ENCODE measurements around the gene WRNIP1. TPM values are rescaled to one million over a fixed set of nuclear protein-coding genes. Genes with fewer than 3 reads are reported as not detected.

WRNIP1 gene
- total RNA-seq, 4 donors from 2014 or later: 62.6 to 89.4 (median 76.2) TPM

DNA sequence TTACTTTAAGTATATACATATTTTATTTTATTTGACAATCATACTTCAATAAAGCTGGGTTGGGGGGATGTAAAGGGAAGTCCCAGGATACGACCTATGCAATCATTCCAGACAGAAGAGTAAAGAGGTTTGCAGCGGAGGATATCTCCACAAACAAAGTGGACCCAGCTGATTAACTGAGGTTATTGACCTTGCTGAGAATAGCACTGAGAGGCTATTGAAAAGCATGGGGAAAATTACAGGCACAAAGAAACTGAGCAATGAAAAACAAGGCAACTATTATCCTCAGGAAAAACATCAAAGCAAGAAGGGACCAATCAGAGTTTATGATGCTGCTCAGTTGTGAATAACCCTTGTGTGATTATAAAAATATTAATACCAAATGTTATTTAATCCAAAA, 43.8 kb downstream of the WRNIP1 start:
- H3K27ac ChIP-seq: no peak overlapping the region
- no peaks in the 10 kb centered on the region for H3K9me3 ChIP-seq
- TF ChIP-seq, protein P1, sequence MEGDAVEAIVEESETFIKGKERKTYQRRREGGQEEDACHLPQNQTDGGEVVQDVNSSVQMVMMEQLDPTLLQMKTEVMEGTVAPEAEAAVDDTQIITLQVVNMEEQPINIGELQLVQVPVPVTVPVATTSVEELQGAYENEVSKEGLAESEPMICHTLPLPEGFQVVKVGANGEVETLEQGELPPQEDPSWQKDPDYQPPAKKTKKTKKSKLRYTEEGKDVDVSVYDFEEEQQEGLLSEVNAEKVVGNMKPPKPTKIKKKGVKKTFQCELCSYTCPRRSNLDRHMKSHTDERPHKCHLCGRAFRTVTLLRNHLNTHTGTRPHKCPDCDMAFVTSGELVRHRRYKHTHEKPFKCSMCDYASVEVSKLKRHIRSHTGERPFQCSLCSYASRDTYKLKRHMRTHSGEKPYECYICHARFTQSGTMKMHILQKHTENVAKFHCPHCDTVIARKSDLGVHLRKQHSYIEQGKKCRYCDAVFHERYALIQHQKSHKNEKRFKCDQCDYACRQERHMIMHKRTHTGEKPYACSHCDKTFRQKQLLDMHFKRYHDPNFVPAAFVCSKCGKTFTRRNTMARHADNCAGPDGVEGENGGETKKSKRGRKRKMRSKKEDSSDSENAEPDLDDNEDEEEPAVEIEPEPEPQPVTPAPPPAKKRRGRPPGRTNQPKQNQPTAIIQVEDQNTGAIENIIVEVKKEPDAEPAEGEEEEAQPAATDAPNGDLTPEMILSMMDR (IDR thresholded peaks at IDR 0.05): no peak
- TF ChIP-seq EP300 (IDR thresholded peaks at IDR 0.05): no peak
- no peak for TF ChIP-seq POLR2A (IDR thresholded peaks at IDR 0.05)
- H3K4me3 ChIP-seq: no peak overlapping the region
- 39 to 53% methylated on average over 2 of the region's 2 CpGs for WGBS, 2 donors
- no peaks in the 10 kb centered on the region for H3K36me3 ChIP-seq
- no peak for DNase-seq (ENCODE audit: low spot score in 2 of 2)
- H3K27me3 ChIP-seq: no peaks in the 10 kb centered on the region
- H3K4me1 ChIP-seq: peaks cover 0 to 6% (median 0%) of the 10 kb centered on the region in 4 donors

DNA sequence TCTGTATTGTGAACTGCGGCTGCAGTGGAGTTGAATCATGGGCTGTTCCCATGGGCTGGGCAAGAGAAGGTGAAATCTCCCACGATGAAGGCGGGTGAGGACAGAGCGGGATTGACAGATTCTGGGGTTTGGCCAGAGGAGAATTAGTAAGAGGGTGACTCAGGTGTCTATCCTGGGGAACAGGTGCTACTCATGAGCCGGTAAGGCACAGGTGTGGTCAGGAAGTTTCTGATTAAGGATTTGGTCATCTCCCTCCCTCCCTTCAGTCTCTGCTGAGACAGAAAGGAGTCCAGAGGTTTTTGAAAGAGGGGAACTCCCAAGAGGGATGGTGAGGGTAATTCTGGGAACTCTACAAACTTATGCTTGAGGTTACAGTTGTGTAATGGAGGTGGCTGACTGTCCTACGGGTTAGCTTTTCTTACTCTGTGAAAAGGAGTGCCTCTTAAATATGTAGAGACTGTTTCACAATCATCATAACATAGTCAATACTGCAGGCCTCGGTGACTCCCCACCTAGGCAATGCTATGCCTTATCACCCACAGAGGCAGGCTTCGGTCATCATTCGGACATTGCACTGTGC, 45.0 kb downstream of the WRNIP1 start:
- WGBS, 2 donors: 92 to 97% methylated on average over 9 of the region's 9 CpGs
- TF ChIP-seq POLR2A (IDR thresholded peaks at IDR 0.05) (no peak), EP300 (IDR thresholded peaks at IDR 0.05) (no peak)
- TF ChIP-seq, protein P1 (IDR thresholded peaks at IDR 0.05): no peak

DNA sequence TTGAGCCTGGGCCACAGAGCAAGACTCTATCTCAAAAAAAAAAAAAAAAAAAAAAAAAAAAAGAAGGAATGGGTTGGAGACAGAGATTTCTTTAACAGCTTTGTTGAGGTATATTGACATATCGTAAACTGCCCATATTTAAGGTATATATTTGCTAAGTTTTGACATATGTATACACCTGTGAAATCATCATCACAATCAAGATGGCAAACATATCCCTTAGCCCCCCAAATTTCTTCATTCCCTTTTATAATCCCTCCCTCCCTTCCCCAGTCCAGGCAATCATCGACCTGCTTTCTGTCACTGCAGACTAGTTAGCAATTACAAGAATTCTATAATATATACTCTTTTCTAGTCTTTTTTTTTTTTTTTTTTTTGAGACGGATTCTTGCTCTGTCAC, 47.5 kb downstream of the WRNIP1 start:
- Histone ChIP-seq H3K27ac (no peak overlapping the region), H3K9me3 (peaks cover 0 to 15% (median 0%) of the 10 kb centered on the region in 4 donors), H3K4me1 (peaks cover 0 to 9% (median 0%) of the 10 kb centered on the region in 4 donors), H3K27me3 (no peaks in the 10 kb centered on the region), H3K36me3 (peaks cover 0 to 8% (median 0%) of the 10 kb centered on the region in 3 donors), H3K4me3 (no peak overlapping the region)
- 93 to 99% methylated on average over 3 of the region's 3 CpGs for WGBS, 2 donors
- DNase-seq (ENCODE audit: low spot score in 2 of 2): no peak
- TF ChIP-seq, protein P1 (IDR thresholded peaks at IDR 0.05): no peak
- TF ChIP-seq EP300 (IDR thresholded peaks at IDR 0.05): no peak
- no peak for TF ChIP-seq POLR2A (IDR thresholded peaks at IDR 0.05)

More for the DNA sequence above, 45.0 kb downstream of the WRNIP1 start:
- no peak for DNase-seq (ENCODE audit: low spot score in 2 of 2)
- H3K4me1 ChIP-seq: peaks cover 0 to 6% (median 0%) of the 10 kb centered on the region in 4 donors
- no peaks in the 10 kb centered on the region for H3K27me3 ChIP-seq
- H3K27ac ChIP-seq: no peak overlapping the region
- no peaks in the 10 kb centered on the region for H3K36me3 ChIP-seq
- no peak overlapping the region for H3K4me3 ChIP-seq
- H3K9me3 ChIP-seq: peaks cover 0 to 2% (median 0%) of the 10 kb centered on the region in 4 donors

DNA sequence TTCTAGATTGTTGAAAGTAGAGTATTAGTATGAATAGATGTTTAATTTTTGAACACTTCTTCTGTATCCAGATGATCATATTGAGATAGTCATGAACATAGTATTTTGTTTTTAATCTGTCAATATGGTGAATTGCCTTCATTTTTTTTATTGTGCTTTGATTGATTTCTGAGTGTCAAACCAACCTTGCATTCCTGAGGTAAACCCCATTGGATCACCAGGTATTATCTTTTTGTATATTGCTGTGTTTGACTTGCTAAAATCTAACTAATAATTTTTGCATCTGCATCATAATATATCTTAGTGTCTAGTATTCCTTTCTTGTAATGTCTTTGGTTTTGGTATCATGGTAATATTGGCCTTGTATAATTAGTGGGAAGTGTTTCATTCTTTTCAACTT, 51.0 kb downstream of the WRNIP1 start:
- H3K4me3 ChIP-seq: no peak overlapping the region
- peaks cover 0 to 15% (median 0%) of the 10 kb centered on the region in 4 donors for H3K9me3 ChIP-seq
- H3K27ac ChIP-seq: no peak overlapping the region
- H3K4me1 ChIP-seq: peaks cover 0 to 34% (median 0%) of the 10 kb centered on the region in 4 donors
- TF ChIP-seq EP300 (IDR thresholded peaks at IDR 0.05): no peak
- TF ChIP-seq, protein P1 (IDR thresholded peaks at IDR 0.05): no peak
- TF ChIP-seq POLR2A (IDR thresholded peaks at IDR 0.05): no peak
- H3K27me3 ChIP-seq: no peaks in the 10 kb centered on the region
- H3K36me3 ChIP-seq: peaks cover 0 to 8% (median 0%) of the 10 kb centered on the region in 3 donors
- DNase-seq (ENCODE audit: low spot score in 2 of 2): no peak

DNA sequence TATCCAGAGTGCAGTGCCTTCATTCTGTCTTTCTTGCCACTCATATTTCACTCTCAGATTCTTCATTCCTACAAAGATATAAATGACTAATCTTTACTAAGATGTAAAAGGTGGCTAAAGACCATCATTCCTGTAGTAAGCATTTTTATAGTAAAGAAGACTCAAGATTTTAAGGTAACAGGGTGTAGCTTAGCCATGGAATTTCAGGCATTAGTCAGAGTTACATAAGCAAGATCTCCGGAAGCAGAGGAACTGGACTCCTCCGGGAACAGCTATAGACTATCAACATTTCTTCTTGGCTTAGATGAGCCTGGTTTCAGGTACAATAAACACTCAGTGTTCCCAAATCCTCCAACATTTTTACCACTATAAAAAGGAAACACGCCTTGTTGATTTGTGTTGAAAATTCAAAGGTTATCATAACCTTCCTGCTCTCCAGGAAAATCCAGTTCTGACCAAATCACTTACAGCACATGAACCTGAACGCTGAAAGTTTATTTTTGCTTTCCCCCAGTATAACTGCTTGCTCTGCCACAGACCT, 52.8 kb downstream of the WRNIP1 start:
- WGBS, 2 donors: 32 to 38% methylated on average over 4 of the region's 4 CpGs
- no peaks in the 10 kb centered on the region for H3K27me3 ChIP-seq
- peak overlapping the region in 3 of 4 donors; percentile 17 to 71 (median 61) for H3K27ac ChIP-seq
- no peak for DNase-seq (ENCODE audit: low spot score in 2 of 2)
- TF ChIP-seq, protein P1 (IDR thresholded peaks at IDR 0.05): no peak
- peak in 1 of 2 donors; percentile 55 for TF ChIP-seq EP300 (IDR thresholded peaks at IDR 0.05)
- peaks cover 0 to 15% (median 0%) of the 10 kb centered on the region in 4 donors for H3K9me3 ChIP-seq
- H3K4me1 ChIP-seq: peaks cover 0 to 34% (median 0%) of the 10 kb centered on the region in 4 donors
- peaks cover 0 to 8% (median 0%) of the 10 kb centered on the region in 3 donors for H3K36me3 ChIP-seq
- no peak overlapping the region for H3K4me3 ChIP-seq
